Measurements from ENCODE around the gene NID1. TPM values are rescaled to one million over a fixed set of nuclear protein-coding genes. Genes with fewer than 3 reads are reported as not detected.

Gene NID1
- total RNA-seq, 1 experiment from 2014 or later, result 19.2 TPM

- ATAC-seq (no peak), DNase-seq (ENCODE audit: low spot score) (no peak)
- peaks cover 3% of the 10 kb centered on the region; the same call in 1 of the 2 replicates for H3K4me1 Mint-ChIP-seq
- H3K36me3 Mint-ChIP-seq, result peaks cover 12% of the 10 kb centered on the region
- CTCF ChIA-PET, result no interaction called here
- peaks cover 8% of the 10 kb centered on the region; the same call in 1 of the 2 replicates for H3K9me3 Mint-ChIP-seq
- no peak overlapping the region for H3K27ac Mint-ChIP-seq
- no peak for TF ChIP-seq TP53 (CRISPR knock-in tag; IDR thresholded peaks at IDR 0.05)
- no peak for TF ChIP-seq JAZF1 (CRISPR knock-in tag; IDR thresholded peaks at IDR 0.05)
- TF ChIP-seq ATF3 (CRISPR knock-in tag; conservative IDR thresholded peaks at IDR 0.05), result no peak
- no peaks in the 10 kb centered on the region for H3K27me3 Mint-ChIP-seq (ENCODE audit: low read depth)
- no peak overlapping the region for H3K4me3 Mint-ChIP-seq
- POLR2A ChIA-PET, result no interaction called here
Observed at GRCh38 chr1:236041631-236042618, 23.0 kb downstream of the NID1 start.

GRCh38 chr1:236039740-236040685, 24.9 kb downstream of the NID1 start:
- CTCF ChIA-PET, result no interaction called here
- Mint-ChIP-seq H3K27me3 (ENCODE audit: low read depth) (no peaks in the 10 kb centered on the region), H3K4me1 (no peaks in the 10 kb centered on the region), H3K36me3 (peaks cover 15% of the 10 kb centered on the region), H3K9me3 (peaks cover 8% of the 10 kb centered on the region; the same call in 1 of the 2 replicates), H3K4me3 (no peak overlapping the region), H3K27ac (no peak overlapping the region)
- DNase-seq (ENCODE audit: low spot score) (no peak), ATAC-seq (no peak)
- POLR2A ChIA-PET, result no interaction called here
- TF ChIP-seq PREB (CRISPR knock-in tag; IDR thresholded peaks at IDR 0.05; ENCODE audit: borderline replicate concordance), result no peak
- no peak for TF ChIP-seq SMAD4 (CRISPR knock-in tag; IDR thresholded peaks at IDR 0.05)

GRCh38 chr1:236038034-236038433, 26.9 kb downstream of the NID1 start:
- CTCF ChIA-PET, result no interaction called here

More at GRCh38 chr1:236038034-236038433, 26.9 kb downstream of the NID1 start:
- POLR2A ChIA-PET, result no interaction called here
- TF ChIP-seq SMAD4 (CRISPR knock-in tag; IDR thresholded peaks at IDR 0.05) (no peak), SOX15 (CRISPR knock-in tag; IDR thresholded peaks at IDR 0.05) (no peak), NR3C1 (CRISPR knock-in tag; conservative IDR thresholded peaks at IDR 0.05; ENCODE audit: low read depth) (no peak), ZNF263 (CRISPR knock-in tag; IDR thresholded peaks at IDR 0.05; ENCODE audit: low read depth) (no peak), FOXP4 (CRISPR knock-in tag; IDR thresholded peaks at IDR 0.05) (no peak), AR (CRISPR knock-in tag; IDR thresholded peaks at IDR 0.05) (no peak), NFYB (CRISPR knock-in tag; conservative IDR thresholded peaks at IDR 0.05; ENCODE audit: low read depth) (no peak), ETV6 (CRISPR knock-in tag; IDR thresholded peaks at IDR 0.05) (no peak), E2F4 (CRISPR knock-in tag; IDR thresholded peaks at IDR 0.05; ENCODE audit: borderline replicate concordance, low read depth) (no peak), NR1H2 (CRISPR knock-in tag; IDR thresholded peaks at IDR 0.05) (no peak), CREM (CRISPR knock-in tag; IDR thresholded peaks at IDR 0.05) (no peak), NFE2L1 (CRISPR knock-in tag; IDR thresholded peaks at IDR 0.05) (no peak), TEAD4 (CRISPR knock-in tag; IDR thresholded peaks at IDR 0.05) (no peak), CBFB (CRISPR knock-in tag; IDR thresholded peaks at IDR 0.05; ENCODE audit: low read depth) (no peak), FOXP1 (CRISPR knock-in tag; IDR thresholded peaks at IDR 0.05; ENCODE audit: borderline replicate concordance) (no peak), USF2 (CRISPR knock-in tag; IDR thresholded peaks at IDR 0.05) (no peak)
- DNase-seq (ENCODE audit: low spot score) (no peak), ATAC-seq (no peak)
- H3K4me3 Mint-ChIP-seq, result no peak overlapping the region
- H3K36me3 Mint-ChIP-seq, result peaks cover 12% of the 10 kb centered on the region
- H3K27me3 Mint-ChIP-seq (ENCODE audit: low read depth), result no peaks in the 10 kb centered on the region
- H3K27ac Mint-ChIP-seq, result no peak overlapping the region
- no peaks in the 10 kb centered on the region for H3K4me1 Mint-ChIP-seq
- peaks cover 6% of the 10 kb centered on the region; the same call in 1 of the 2 replicates for H3K9me3 Mint-ChIP-seq
